OCI-LY1 (cell line): ENCODE data around the gene MYRF.
A peak's percentile ranks its signal among the peaks of the same experiment; 100 is the strongest.

ENCODE experiments used
- H2AFZ ChIP-seq: fragments of 200-600 bp; sonication (generic), shearing (Covaris generic); 2 replicates; pipeline ENCODE4 v1.6.0; 2014; ENCODE audit warnings: antibody characterized with exemption, mild to moderate bottlenecking, low read length
- H3F3A ChIP-seq: fragments of 200-600 bp; sonication (generic), shearing (Covaris generic); 2 replicates; pipeline ENCODE4 v1.6.0; 2014; ENCODE audit warnings: mild to moderate bottlenecking, antibody characterized with exemption, low read length, moderate library complexity; ENCODE audit not compliant: insufficient read depth
- H3K27ac ChIP-seq: fragments of 200-600 bp; sonication (generic); 2 replicates; pipeline ENCODE4 v1.5.1; 2014; ENCODE audit warnings: low read length, mixed run types, mild to moderate bottlenecking, low read depth; ENCODE audit not compliant: poor library complexity, severe bottlenecking
- H3K27me3 ChIP-seq: fragments of 200-600 bp; sonication (generic); 2 replicates; pipeline ENCODE4 v1.6.0; 2014; ENCODE audit warnings: antibody characterized with exemption, mild to moderate bottlenecking, low read length, moderate library complexity; ENCODE audit not compliant: insufficient read depth
- H3K36me3 ChIP-seq: fragments of 200-600 bp; sonication (generic); 2 replicates; pipeline ENCODE4 v1.6.1; 2014; ENCODE audit warnings: mild to moderate bottlenecking, antibody characterized with exemption, low read length, moderate library complexity, mixed read lengths; ENCODE audit not compliant: insufficient read depth
- H3K4me1 ChIP-seq: fragments of 200-600 bp; sonication (generic); 2 replicates; pipeline ENCODE4 v1.5.1; 2014; ENCODE audit warnings: mild to moderate bottlenecking, low read length, moderate library complexity; ENCODE audit not compliant: insufficient read depth, severe bottlenecking
- H3K4me2 ChIP-seq: fragments of 200-600 bp; sonication (generic), shearing (Covaris generic); 2 replicates; pipeline ENCODE4 v1.6.1; 2014; ENCODE audit warnings: low read length
- H3K4me3 ChIP-seq: fragments of 200-600 bp; sonication (generic); 2 replicates; pipeline ENCODE4 v1.5.1; 2014; ENCODE audit warnings: low read length, low read depth, mild to moderate bottlenecking, mixed read lengths; ENCODE audit not compliant: poor library complexity, severe bottlenecking
- H3K79me2 ChIP-seq: fragments of 200-600 bp; shearing (Covaris generic); 2 replicates; pipeline ENCODE4 v1.6.1; 2016; ENCODE audit warnings: mixed run types, low read length, mixed read lengths; ENCODE audit not compliant: insufficient read depth
- H3K9ac ChIP-seq: fragments of 200-600 bp; sonication (generic), shearing (Covaris generic); 2 replicates; pipeline ENCODE4 v1.6.1; 2014; ENCODE audit warnings: mild to moderate bottlenecking, low read length, mixed read lengths
- H3K9me2 ChIP-seq: fragments of 200-600 bp; sonication (generic), shearing (Covaris generic); 2 replicates; pipeline ENCODE4 v1.6.1; 2014; ENCODE audit warnings: low read depth, mild to moderate bottlenecking, low read length, mixed read lengths
- H3K9me3 ChIP-seq: fragments of 200-600 bp; shearing (Covaris generic); 2 replicates; pipeline ENCODE4 v1.6.1; 2014; ENCODE audit warnings: low read length, mixed read lengths
- H4K20me1 ChIP-seq: fragments of 200-600 bp; sonication (generic), shearing (Covaris generic); 2 replicates; pipeline ENCODE4 v1.6.0; 2016; ENCODE audit warnings: mild to moderate bottlenecking, low read length; ENCODE audit not compliant: insufficient read depth
- EZH2 ChIP-seq: fragments of 200-600 bp; sonication (generic), shearing (Covaris generic); IDR thresholded peaks from 2 replicates; pipeline ENCODE4 v1.8.0; 2017; ENCODE audit warnings: borderline replicate concordance, mixed run types, mild to moderate bottlenecking, antibody characterized with exemption, low read length, moderate library complexity, mixed read lengths
- TF ChIP-seq, protein P1 (sequence below): fragments of 200-600 bp; sonication (generic), shearing (Covaris generic); IDR thresholded peaks from 2 replicates; pipeline ENCODE4 v1.5.1; 2017; ENCODE audit warnings: mild to moderate bottlenecking, antibody characterized with exemption, low read length, moderate library complexity, mixed read lengths

The MYRF gene

DNA sequence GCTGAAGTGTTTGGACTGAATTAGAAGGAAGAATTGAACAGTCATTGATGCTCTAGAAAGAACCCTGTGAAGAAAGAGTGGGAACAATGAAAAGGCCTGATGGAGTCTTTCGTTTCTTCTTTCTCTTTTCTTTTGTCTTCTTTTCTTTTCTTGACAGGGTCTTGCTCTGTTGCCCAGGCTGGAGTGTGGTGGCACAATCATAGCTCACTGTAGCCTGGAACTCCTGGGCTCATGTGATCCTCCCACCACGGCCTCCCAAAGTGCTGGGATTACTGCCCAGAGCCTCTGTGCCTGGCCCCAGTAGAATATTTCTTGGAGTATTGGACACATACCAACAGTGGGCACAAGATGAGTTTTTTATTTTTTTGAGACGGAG is 41.4 kb downstream of the MYRF start:
- no peaks in the 10 kb centered on the region for H3K9me3 ChIP-seq
- H4K20me1 ChIP-seq = no peaks in the 10 kb centered on the region
- peaks cover 58% of the 10 kb centered on the region for H3K36me3 ChIP-seq
- peaks cover 51% of the 10 kb centered on the region for H3K4me1 ChIP-seq
- H3K4me3 ChIP-seq = peak overlapping the region; percentile 95
- peaks cover 50% of the 10 kb centered on the region for H3K79me2 ChIP-seq
- H3K27me3 ChIP-seq = no peaks in the 10 kb centered on the region
- no peaks in the 10 kb centered on the region for H3K9me2 ChIP-seq
- H3K9ac ChIP-seq = peak overlapping the region; percentile 81
- H3K4me2 ChIP-seq = peak overlapping the region; percentile 67
- peaks cover 4% of the 10 kb centered on the region; the same call in 1 of the 2 replicates for H3F3A ChIP-seq
- TF ChIP-seq, protein P1, sequence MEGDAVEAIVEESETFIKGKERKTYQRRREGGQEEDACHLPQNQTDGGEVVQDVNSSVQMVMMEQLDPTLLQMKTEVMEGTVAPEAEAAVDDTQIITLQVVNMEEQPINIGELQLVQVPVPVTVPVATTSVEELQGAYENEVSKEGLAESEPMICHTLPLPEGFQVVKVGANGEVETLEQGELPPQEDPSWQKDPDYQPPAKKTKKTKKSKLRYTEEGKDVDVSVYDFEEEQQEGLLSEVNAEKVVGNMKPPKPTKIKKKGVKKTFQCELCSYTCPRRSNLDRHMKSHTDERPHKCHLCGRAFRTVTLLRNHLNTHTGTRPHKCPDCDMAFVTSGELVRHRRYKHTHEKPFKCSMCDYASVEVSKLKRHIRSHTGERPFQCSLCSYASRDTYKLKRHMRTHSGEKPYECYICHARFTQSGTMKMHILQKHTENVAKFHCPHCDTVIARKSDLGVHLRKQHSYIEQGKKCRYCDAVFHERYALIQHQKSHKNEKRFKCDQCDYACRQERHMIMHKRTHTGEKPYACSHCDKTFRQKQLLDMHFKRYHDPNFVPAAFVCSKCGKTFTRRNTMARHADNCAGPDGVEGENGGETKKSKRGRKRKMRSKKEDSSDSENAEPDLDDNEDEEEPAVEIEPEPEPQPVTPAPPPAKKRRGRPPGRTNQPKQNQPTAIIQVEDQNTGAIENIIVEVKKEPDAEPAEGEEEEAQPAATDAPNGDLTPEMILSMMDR = no peak
- TF ChIP-seq EZH2 = no peak
- no peak overlapping the region for H2AFZ ChIP-seq
- peak overlapping the region; percentile 83 for H3K27ac ChIP-seq

DNA sequence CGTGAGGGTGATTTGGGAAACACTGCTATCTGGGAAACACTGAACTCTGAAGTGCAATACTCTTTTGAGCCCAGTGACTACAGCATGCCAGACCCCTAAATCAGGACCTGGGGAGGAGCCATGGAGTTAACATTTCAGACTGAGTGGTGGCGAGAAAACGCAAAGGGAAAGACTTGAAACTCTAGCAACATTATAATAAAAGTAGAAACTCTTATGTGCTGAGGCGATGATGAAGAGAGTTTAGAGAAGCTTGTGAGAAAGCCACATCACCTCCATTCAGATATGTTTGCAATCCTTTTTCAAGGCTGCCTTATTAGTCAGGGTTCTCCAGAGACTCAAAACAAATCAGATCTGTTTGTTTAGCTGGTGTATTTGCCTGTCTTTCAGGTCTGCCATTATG is 42.1 kb downstream of the MYRF start:
- Histone ChIP-seq H3K27ac (no peak overlapping the region), H2AFZ (no peak overlapping the region), H3K9me2 (no peaks in the 10 kb centered on the region), H3K36me3 (peaks cover 58% of the 10 kb centered on the region), H3K9me3 (no peaks in the 10 kb centered on the region), H3K4me2 (peak overlapping the region; percentile 45), H3F3A (peaks cover 4% of the 10 kb centered on the region; the same call in 1 of the 2 replicates), H3K27me3 (no peaks in the 10 kb centered on the region), H3K4me1 (peaks cover 57% of the 10 kb centered on the region), H3K79me2 (peaks cover 50% of the 10 kb centered on the region), H3K9ac (peak overlapping the region; percentile 35; the same call in 1 of the 2 replicates), H3K4me3 (peak overlapping the region; percentile 37), H4K20me1 (no peaks in the 10 kb centered on the region)
- TF ChIP-seq, protein P1 = no peak
- no peak for TF ChIP-seq EZH2

DNA sequence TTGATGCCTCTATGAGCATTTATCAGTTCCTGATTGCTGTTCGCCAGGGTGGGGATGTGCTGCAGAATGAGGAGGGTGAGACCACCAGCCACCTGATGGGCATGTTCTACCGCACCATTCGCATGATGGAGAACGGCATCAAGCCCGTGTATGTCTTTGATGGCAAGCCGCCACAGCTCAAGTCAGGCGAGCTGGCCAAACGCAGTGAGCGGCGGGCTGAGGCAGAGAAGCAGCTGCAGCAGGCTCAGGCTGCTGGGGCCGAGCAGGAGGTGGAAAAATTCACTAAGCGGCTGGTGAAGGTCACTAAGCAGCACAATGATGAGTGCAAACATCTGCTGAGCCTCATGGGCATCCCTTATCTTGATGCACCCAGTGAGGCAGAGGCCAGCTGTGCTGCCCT is 43.0 kb downstream of the MYRF start:
- H4K20me1 ChIP-seq = no peaks in the 10 kb centered on the region
- peaks cover 4% of the 10 kb centered on the region; the same call in 1 of the 2 replicates for H3F3A ChIP-seq
- H2AFZ ChIP-seq = no peak overlapping the region
- peak overlapping the region; percentile 45; the same call in 1 of the 2 replicates for H3K4me2 ChIP-seq
- no peaks in the 10 kb centered on the region for H3K9me2 ChIP-seq
- TF ChIP-seq, protein P1 = no peak
- no peak for TF ChIP-seq EZH2
- peak overlapping the region; percentile 35; the same call in 1 of the 2 replicates for H3K9ac ChIP-seq
- peak overlapping the region; percentile 37 for H3K4me3 ChIP-seq
- H3K9me3 ChIP-seq = no peaks in the 10 kb centered on the region
- no peaks in the 10 kb centered on the region for H3K27me3 ChIP-seq
- peaks cover 50% of the 10 kb centered on the region for H3K79me2 ChIP-seq
- H3K27ac ChIP-seq = no peak overlapping the region
- H3K4me1 ChIP-seq = peaks cover 59% of the 10 kb centered on the region
- peaks cover 54% of the 10 kb centered on the region for H3K36me3 ChIP-seq
